Liver (tissue), 3 donors: ENCODE data around the gene CD79A.

Experiments
- HNF4A ChIP-seq, 2 donors: conservative IDR thresholded peaks; 2 replicates each; pipeline ENCODE4 v1.6.1; 2016; ENCODE audit warnings: antibody characterized with exemption in 2 of 2, mild to moderate bottlenecking in 2 of 2
- RAD21 ChIP-seq, 2 donors: IDR thresholded peaks; 2 replicates each; pipeline ENCODE4 v1.6.1; 2016; ENCODE audit warnings: antibody characterized with exemption in 2 of 2, mild to moderate bottlenecking in 2 of 2
- TAF1 ChIP-seq: conservative IDR thresholded peaks from 2 replicates; pipeline ENCODE4 v1.6.1; 2016; ENCODE audit warnings: antibody characterized with exemption, mild to moderate bottlenecking
- TF ChIP-seq, protein P1 (sequence below): fragments of 150-350 bp; IDR thresholded peaks from 2 replicates; pipeline ENCODE4 v1.5.1; 2017; ENCODE audit warnings: improper control_type of control experiment, low read depth, low read length; ENCODE audit not compliant: missing input control
- TF ChIP-seq, protein P2 (sequence below): IDR thresholded peaks from 2 replicates; pipeline ENCODE4 v1.6.1; 2016; ENCODE audit warnings: antibody characterized with exemption, mild to moderate bottlenecking
- TF ChIP-seq, protein P3 (sequence below): IDR thresholded peaks from 2 replicates; pipeline ENCODE4 v1.6.1; 2016; ENCODE audit warnings: antibody characterized with exemption
- TF ChIP-seq, protein P4 (sequence below): IDR thresholded peaks from 2 replicates; pipeline ENCODE4 v1.6.1; 2016; ENCODE audit warnings: antibody characterized with exemption
- TF ChIP-seq, protein P5 (sequence below): IDR thresholded peaks from 2 replicates; pipeline ENCODE4 v1.6.1; 2016; ENCODE audit warnings: antibody characterized with exemption
- donor health status: healthy.
- donor health status: healthy.

DNA sequence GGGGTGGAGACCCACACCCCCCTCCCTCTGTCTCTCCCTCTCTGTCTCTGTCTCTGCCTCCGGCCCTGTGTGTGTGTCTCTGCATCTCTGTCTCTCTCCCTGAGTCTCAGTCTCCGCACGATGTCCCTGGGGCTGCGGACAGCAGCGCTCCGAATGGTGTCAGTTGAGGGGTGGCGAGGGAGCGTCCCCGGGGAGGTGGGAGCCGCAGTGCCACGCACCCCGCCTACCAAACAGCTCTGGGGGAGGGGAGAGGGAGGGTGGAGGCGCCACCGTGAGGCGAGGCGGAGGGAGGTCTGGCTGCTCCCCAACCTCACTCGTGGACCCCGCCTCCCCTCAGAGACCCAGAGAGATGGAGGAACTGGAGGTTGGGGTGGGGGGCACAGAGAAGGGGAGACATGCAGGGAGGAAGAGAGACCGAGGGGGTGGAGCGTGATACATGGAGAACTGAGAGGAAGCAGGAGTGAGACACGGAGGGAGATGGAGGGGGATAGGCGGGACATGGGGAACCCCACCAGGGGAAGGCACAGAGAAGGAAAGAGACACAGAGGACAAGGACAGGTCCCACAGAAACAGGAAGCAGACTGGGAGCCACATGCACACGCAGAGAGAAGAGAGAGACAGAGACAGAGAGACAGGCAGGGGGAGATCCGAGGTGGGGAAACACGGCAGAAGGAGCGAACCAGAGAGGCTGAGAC lies 44.0 kb downstream of the CD79A start:
- TF ChIP-seq, protein P1, sequence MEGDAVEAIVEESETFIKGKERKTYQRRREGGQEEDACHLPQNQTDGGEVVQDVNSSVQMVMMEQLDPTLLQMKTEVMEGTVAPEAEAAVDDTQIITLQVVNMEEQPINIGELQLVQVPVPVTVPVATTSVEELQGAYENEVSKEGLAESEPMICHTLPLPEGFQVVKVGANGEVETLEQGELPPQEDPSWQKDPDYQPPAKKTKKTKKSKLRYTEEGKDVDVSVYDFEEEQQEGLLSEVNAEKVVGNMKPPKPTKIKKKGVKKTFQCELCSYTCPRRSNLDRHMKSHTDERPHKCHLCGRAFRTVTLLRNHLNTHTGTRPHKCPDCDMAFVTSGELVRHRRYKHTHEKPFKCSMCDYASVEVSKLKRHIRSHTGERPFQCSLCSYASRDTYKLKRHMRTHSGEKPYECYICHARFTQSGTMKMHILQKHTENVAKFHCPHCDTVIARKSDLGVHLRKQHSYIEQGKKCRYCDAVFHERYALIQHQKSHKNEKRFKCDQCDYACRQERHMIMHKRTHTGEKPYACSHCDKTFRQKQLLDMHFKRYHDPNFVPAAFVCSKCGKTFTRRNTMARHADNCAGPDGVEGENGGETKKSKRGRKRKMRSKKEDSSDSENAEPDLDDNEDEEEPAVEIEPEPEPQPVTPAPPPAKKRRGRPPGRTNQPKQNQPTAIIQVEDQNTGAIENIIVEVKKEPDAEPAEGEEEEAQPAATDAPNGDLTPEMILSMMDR: no peak
- TF ChIP-seq, protein P2, sequence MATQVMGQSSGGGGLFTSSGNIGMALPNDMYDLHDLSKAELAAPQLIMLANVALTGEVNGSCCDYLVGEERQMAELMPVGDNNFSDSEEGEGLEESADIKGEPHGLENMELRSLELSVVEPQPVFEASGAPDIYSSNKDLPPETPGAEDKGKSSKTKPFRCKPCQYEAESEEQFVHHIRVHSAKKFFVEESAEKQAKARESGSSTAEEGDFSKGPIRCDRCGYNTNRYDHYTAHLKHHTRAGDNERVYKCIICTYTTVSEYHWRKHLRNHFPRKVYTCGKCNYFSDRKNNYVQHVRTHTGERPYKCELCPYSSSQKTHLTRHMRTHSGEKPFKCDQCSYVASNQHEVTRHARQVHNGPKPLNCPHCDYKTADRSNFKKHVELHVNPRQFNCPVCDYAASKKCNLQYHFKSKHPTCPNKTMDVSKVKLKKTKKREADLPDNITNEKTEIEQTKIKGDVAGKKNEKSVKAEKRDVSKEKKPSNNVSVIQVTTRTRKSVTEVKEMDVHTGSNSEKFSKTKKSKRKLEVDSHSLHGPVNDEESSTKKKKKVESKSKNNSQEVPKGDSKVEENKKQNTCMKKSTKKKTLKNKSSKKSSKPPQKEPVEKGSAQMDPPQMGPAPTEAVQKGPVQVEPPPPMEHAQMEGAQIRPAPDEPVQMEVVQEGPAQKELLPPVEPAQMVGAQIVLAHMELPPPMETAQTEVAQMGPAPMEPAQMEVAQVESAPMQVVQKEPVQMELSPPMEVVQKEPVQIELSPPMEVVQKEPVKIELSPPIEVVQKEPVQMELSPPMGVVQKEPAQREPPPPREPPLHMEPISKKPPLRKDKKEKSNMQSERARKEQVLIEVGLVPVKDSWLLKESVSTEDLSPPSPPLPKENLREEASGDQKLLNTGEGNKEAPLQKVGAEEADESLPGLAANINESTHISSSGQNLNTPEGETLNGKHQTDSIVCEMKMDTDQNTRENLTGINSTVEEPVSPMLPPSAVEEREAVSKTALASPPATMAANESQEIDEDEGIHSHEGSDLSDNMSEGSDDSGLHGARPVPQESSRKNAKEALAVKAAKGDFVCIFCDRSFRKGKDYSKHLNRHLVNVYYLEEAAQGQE: no peak
- TF ChIP-seq, protein P3, sequence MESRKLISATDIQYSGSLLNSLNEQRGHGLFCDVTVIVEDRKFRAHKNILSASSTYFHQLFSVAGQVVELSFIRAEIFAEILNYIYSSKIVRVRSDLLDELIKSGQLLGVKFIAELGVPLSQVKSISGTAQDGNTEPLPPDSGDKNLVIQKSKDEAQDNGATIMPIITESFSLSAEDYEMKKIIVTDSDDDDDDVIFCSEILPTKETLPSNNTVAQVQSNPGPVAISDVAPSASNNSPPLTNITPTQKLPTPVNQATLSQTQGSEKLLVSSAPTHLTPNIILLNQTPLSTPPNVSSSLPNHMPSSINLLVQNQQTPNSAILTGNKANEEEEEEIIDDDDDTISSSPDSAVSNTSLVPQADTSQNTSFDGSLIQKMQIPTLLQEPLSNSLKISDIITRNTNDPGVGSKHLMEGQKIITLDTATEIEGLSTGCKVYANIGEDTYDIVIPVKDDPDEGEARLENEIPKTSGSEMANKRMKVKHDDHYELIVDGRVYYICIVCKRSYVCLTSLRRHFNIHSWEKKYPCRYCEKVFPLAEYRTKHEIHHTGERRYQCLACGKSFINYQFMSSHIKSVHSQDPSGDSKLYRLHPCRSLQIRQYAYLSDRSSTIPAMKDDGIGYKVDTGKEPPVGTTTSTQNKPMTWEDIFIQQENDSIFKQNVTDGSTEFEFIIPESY: no peak
- TF ChIP-seq, protein P4, sequence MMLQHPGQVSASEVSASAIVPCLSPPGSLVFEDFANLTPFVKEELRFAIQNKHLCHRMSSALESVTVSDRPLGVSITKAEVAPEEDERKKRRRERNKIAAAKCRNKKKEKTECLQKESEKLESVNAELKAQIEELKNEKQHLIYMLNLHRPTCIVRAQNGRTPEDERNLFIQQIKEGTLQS: no peak
- TF ChIP-seq, protein P5, sequence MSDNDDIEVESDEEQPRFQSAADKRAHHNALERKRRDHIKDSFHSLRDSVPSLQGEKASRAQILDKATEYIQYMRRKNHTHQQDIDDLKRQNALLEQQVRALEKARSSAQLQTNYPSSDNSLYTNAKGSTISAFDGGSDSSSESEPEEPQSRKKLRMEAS: no peak
- no peak for TF ChIP-seq HNF4A (conservative IDR thresholded peaks at IDR 0.05)
- TF ChIP-seq TAF1: no peak
- TF ChIP-seq RAD21 (IDR thresholded peaks at IDR 0.05): no peak
